K562 (cell line): ENCODE results near the gene GLRX3. TPM values are rescaled to one million over a fixed set of nuclear protein-coding genes. Genes with fewer than 3 reads are reported as not detected.

Source experiments
- DEAF1 ChIP-seq: fragments of 450-650 bp; formaldehyde crosslinking; IDR thresholded peaks from 2 replicates; pipeline ENCODE4 v1.4.0; 2020; ENCODE audit warnings: mild to moderate bottlenecking, moderate library complexity
- FOXK2 ChIP-seq, 2 experiments: fragments of 450-650 bp; IDR thresholded peaks in 1 of 2; conservative IDR thresholded peaks in 1 of 2; 2 replicates each; pipeline ENCODE4 v1.6.1; 2016; ENCODE audit warnings: low read depth in 2 of 2, mild to moderate bottlenecking in 1 of 2
- GTF2F1 ChIP-seq: IDR thresholded peaks from 2 replicates; pipeline ENCODE4 v1.6.1; 2011; ENCODE audit warnings: low read depth, low read length, improper control_type of control experiment
- KDM5B ChIP-seq: fragments of 200-600 bp; sonication (generic); IDR thresholded peaks from 2 replicates; pipeline ENCODE4 v1.6.1; 2012; ENCODE audit warnings: low read depth, mild to moderate bottlenecking, moderate library complexity, low read length, control low read depth, inconsistent platforms; ENCODE audit not compliant: insufficient replicate concordance
- MAX ChIP-seq: sonication (generic); formaldehyde crosslinking; IDR thresholded peaks from 2 replicates; pipeline ENCODE4 v1.9.0; 2022; ENCODE audit warnings: mild to moderate bottlenecking, missing genetic modification reagents
- NCOA4 ChIP-seq: fragments of 450-650 bp; IDR thresholded peaks from 2 replicates; pipeline ENCODE4 v1.6.1; 2018; ENCODE audit warnings: mild to moderate bottlenecking; ENCODE audit not compliant: partially characterized antibody
- NFE2L1 ChIP-seq: fragments of 450-650 bp; IDR thresholded peaks from 2 replicates; pipeline ENCODE4 v1.6.1; 2016; ENCODE audit warnings: missing genetic modification characterization, low read depth, mild to moderate bottlenecking, missing compliant biosample characterization, moderate library complexity, borderline replicate concordance
- NFRKB ChIP-seq: fragments of 450-650 bp; IDR thresholded peaks from 2 replicates; pipeline ENCODE4 v1.6.1; 2016; ENCODE audit warnings: low read depth
- NRF1 ChIP-seq, 2 experiments: fragments of 450-650 bp; IDR thresholded peaks in 1 of 2; conservative IDR thresholded peaks in 1 of 2; 2 replicates each; pipeline ENCODE4 v1.6.1; 2014; ENCODE audit warnings: mild to moderate bottlenecking in 2 of 2
- PHF20 ChIP-seq: fragments of 450-650 bp; IDR thresholded peaks from 2 replicates; pipeline ENCODE4 v1.6.1; 2018; ENCODE audit not compliant: partially characterized antibody
- PHF8 ChIP-seq: fragments of 200-600 bp; sonication (generic); IDR thresholded peaks from 2 replicates; pipeline ENCODE4 v1.6.1; 2012; ENCODE audit warnings: mixed run types, mild to moderate bottlenecking, inconsistent platforms, low read length, moderate library complexity, borderline replicate concordance
- PHTF2 ChIP-seq: fragments of 250-450 bp; sonication (Bioruptor Pico); IDR thresholded peaks from 2 replicates; pipeline ENCODE4 v1.5.0; 2021; ENCODE audit warnings: mild to moderate bottlenecking
- POLR2AphosphoS2 ChIP-seq: IDR thresholded peaks from 2 replicates; pipeline ENCODE4 v1.6.1; 2012; ENCODE audit warnings: low read length, improper control_type of control experiment
- RBM17 ChIP-seq: fragments of 200-400 bp; formaldehyde crosslinking; IDR thresholded peaks from 2 replicates; pipeline ENCODE4 v1.6.1; 2017; ENCODE audit warnings: low read depth, mild to moderate bottlenecking, low read length, borderline replicate concordance
- SMAD2 ChIP-seq: fragments of 150-350 bp; IDR thresholded peaks from 2 replicates; pipeline ENCODE4 v1.6.1; 2014; ENCODE audit warnings: low read depth, mild to moderate bottlenecking, low read length
- SP1 ChIP-seq: sonication (generic); formaldehyde crosslinking; IDR thresholded peaks from 2 replicates; pipeline ENCODE4 v1.8.1; 2022; ENCODE audit warnings: mild to moderate bottlenecking, missing genetic modification reagents
- SREBF2 ChIP-seq: sonication (generic); formaldehyde crosslinking; IDR thresholded peaks from 2 replicates; pipeline ENCODE4 v1.4.0; 2020; ENCODE audit warnings: mild to moderate bottlenecking, missing genetic modification reagents
- XRCC5 ChIP-seq: fragments of 200-400 bp; formaldehyde crosslinking; IDR thresholded peaks from 2 replicates; pipeline ENCODE4 v1.6.1; 2017; ENCODE audit warnings: low read depth, mild to moderate bottlenecking, low read length
- ZNF23 ChIP-seq: fragments of 250-450 bp; sonication (Bioruptor Pico); IDR thresholded peaks from 2 replicates; pipeline ENCODE4 v1.4.0; 2020; ENCODE audit warnings: mild to moderate bottlenecking
- ZNF41 ChIP-seq: fragments of 250-450 bp; sonication (Bioruptor Pico); conservative IDR thresholded peaks from 2 replicates; pipeline ENCODE4 v1.4.0; 2020; ENCODE audit warnings: mild to moderate bottlenecking
- ZNF586 ChIP-seq: fragments of 450-650 bp; formaldehyde crosslinking; conservative IDR thresholded peaks from 2 replicates; pipeline ENCODE4 v1.4.0; 2020; ENCODE audit warnings: mild to moderate bottlenecking, moderate library complexity
- polyA plus RNA-seq, 8 experiments: library from polyadenylated mRNA; depleted of rRNA in 4 of 8; stranded (reverse) in 5 of 8; unstranded in 3 of 8; fragments of >200 nt; fragmentation: Nextera tagmentation in 2 of 8; fragmentation: Illumina TruSeq in 1 of 8; extraction: Ambion mirVana in 2 of 8; extraction: Trizol in 1 of 8; gene quantifications; 2 replicates each; pipeline versions ENCODE4 v1.2.1 to v1.2.3, GENCODE V29; 2011 to 2014; ENCODE audit warnings: inconsistent platforms in 1 of 8, missing spikeins in 1 of 8
- total RNA-seq, 7 experiments: library from RNA; depleted of rRNA in 6 of 7; stranded (reverse); fragments of >200 nt in 6 of 7; fragmentation: Illumina TruSeq in 2 of 7; extraction: Trizol in 2 of 7; gene quantifications; 2 replicates each; pipeline versions ENCODE4 v1.2.1 to v1.2.3, GENCODE V29; 2011 to 2021; ENCODE audit warnings: low replicate concordance in 1 of 7
- TF ChIP-seq, protein P1 (sequence below): conservative IDR thresholded peaks from 2 replicates; pipeline ENCODE4 v1.6.1; 2011; ENCODE audit warnings: low read depth, mild to moderate bottlenecking, low read length; ENCODE audit not compliant: control insufficient read depth
- TF ChIP-seq, protein P2 (sequence below), 2 experiments: IDR thresholded peaks; 2 replicates each; pipeline ENCODE4 v1.6.1; 2011; ENCODE audit warnings: borderline replicate concordance in 1 of 2, control low read depth in 1 of 2, low read depth in 1 of 2, low read length in 1 of 2, mild to moderate bottlenecking in 1 of 2, mixed read lengths in 1 of 2, moderate library complexity in 1 of 2; ENCODE audit not compliant: insufficient read depth in 1 of 2, insufficient read length in 1 of 2, poor library complexity in 1 of 2, severe bottlenecking in 1 of 2; ENCODE audit errors: extremely low read depth in 1 of 2

Gene GLRX3
- total and polyA plus RNA-seq, 9 of the 15 experiments (the other 6 are each of a cell fraction or from before 2014, with no cell fraction given), result 115 to 190 (median 169) TPM

GRCh38 chr10:130110246-130111112 is 25.7 kb upstream of the GLRX3 start, which contains the start of gene C10orf143 (continued):
- TF ChIP-seq NFE2L1 (no peak), SMAD2 (no peak), NFRKB (no peak), ZNF41 (CRISPR knock-in tag) (no peak), POLR2AphosphoS2 (no peak), PHTF2 (CRISPR knock-in tag) (no peak), GTF2F1 (0 out of 2 replicates have a peak, but pooled peaks have one; percentile 39), PHF20 (peak; percentile 82), PHF8 (peak; percentile 90), ZNF23 (CRISPR knock-in tag) (no peak), KDM5B (peak; percentile 94), SP1 (peak; percentile 92), NRF1 (conservative IDR thresholded peaks at IDR 0.05 in 1 of 2, IDR thresholded peaks at IDR 0.05 in 1 of 2) (peak; percentile 83 to 86), XRCC5 (0 out of 2 replicates have a peak, but pooled peaks have one; percentile 13), NCOA4 (no peak), DEAF1 (CRISPR knock-in tag) (no peak), RBM17 (no peak), MAX (CRISPR knock-in tag) (peak; percentile 79), SREBF2 (CRISPR knock-in tag) (no peak), FOXK2 (conservative IDR thresholded peaks at IDR 0.05 in 1 of 2, IDR thresholded peaks at IDR 0.05 in 1 of 2; ENCODE audit: low read depth in 2 of 2) (peak in 1 of 2 experiments; percentile 13; a peak in 1 of 4 replicates), ZNF586 (CRISPR knock-in tag) (no peak)
- TF ChIP-seq, protein P1, sequence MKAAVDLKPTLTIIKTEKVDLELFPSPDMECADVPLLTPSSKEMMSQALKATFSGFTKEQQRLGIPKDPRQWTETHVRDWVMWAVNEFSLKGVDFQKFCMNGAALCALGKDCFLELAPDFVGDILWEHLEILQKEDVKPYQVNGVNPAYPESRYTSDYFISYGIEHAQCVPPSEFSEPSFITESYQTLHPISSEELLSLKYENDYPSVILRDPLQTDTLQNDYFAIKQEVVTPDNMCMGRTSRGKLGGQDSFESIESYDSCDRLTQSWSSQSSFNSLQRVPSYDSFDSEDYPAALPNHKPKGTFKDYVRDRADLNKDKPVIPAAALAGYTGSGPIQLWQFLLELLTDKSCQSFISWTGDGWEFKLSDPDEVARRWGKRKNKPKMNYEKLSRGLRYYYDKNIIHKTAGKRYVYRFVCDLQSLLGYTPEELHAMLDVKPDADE, result 0 out of 2 replicates have a peak, but pooled peaks have one; percentile 52
- TF ChIP-seq, protein P2, sequence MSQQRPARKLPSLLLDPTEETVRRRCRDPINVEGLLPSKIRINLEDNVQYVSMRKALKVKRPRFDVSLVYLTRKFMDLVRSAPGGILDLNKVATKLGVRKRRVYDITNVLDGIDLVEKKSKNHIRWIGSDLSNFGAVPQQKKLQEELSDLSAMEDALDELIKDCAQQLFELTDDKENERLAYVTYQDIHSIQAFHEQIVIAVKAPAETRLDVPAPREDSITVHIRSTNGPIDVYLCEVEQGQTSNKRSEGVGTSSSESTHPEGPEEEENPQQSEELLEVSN (IDR thresholded peaks at IDR 0.05; ENCODE audit: borderline replicate concordance in 1 of 2, extremely low read depth in 1 of 2, insufficient read depth in 1 of 2, insufficient read length in 1 of 2, low read depth in 1 of 2, low read length in 1 of 2, poor library complexity in 1 of 2, severe bottlenecking in 1 of 2), result peak; percentile 51 to 73
